ENCODE results near the gene SLC30A1. TPM values are rescaled to one million over a fixed set of nuclear protein-coding genes. Genes with fewer than 3 reads are reported as not detected.
"Not testable (repeated sequence)": the region's sequence is repeated elsewhere in the genome, so short reads cannot be mapped to it uniquely, and the experiment has no call there.

The SLC30A1 gene
- total RNA-seq, 4 donors from 2014 or later, result 34.1 to 55.5 (median 45.2) TPM

GRCh38 chr1:211543025-211543424 lies 35.9 kb downstream of the SLC30A1 start:
- TF ChIP-seq POLR2A (IDR thresholded peaks at IDR 0.05) (no peak), CTCF (IDR thresholded peaks at IDR 0.05) (no peak)
- intact Hi-C loops (cut with DNase I; ENCODE audit: low total_unique reads), result no loop called here
- no peak for DNase-seq (ENCODE audit: low spot score in 2 of 2)
- 64 to 73% methylated on average over 4 of the region's 4 CpGs for WGBS, 2 donors
- no peak overlapping the region for H3K4me3 ChIP-seq (ENCODE audit: low read depth, poor library complexity, severe bottlenecking)

- H3K4me3 ChIP-seq (ENCODE audit: low read depth, poor library complexity, severe bottlenecking), result no peak overlapping the region
- TF ChIP-seq CTCF (IDR thresholded peaks at IDR 0.05), result no peak
- TF ChIP-seq POLR2A (IDR thresholded peaks at IDR 0.05), result no peak
- DNase-seq (ENCODE audit: low spot score in 2 of 2), result no peak
- intact Hi-C loops (cut with DNase I; ENCODE audit: low total_unique reads), result no loop called here
- WGBS, 2 donors, result 42 to 50% methylated on average over 7 of the region's 7 CpGs
Measured at GRCh38 chr1:211541720-211542477, 37.1 kb downstream of the SLC30A1 start.

- no peak overlapping the region for H3K4me3 ChIP-seq (ENCODE audit: low read depth, poor library complexity, severe bottlenecking)
- DNase-seq (ENCODE audit: low spot score in 2 of 2), result no peak
- intact Hi-C loops (cut with DNase I; ENCODE audit: low total_unique reads), result no loop called here
- WGBS, 2 donors, result 71 to 77% methylated on average over 2 of the region's 2 CpGs
- TF ChIP-seq POLR2A (IDR thresholded peaks at IDR 0.05), result no peak
Measured at GRCh38 chr1:211541278-211541677, 37.7 kb downstream of the SLC30A1 start.

- DNase-seq (ENCODE audit: low spot score in 2 of 2); intact Hi-C loops (cut with DNase I; ENCODE audit: low total_unique reads); H3K4me3 ChIP-seq (ENCODE audit: low read depth, poor library complexity, severe bottlenecking): not testable (repeated sequence)
- 100% methylated on average over 1 of the region's 1 CpG for WGBS, 2 donors
Measured at GRCh38 chr1:211540824-211541223, 38.1 kb downstream of the SLC30A1 start.

GRCh38 chr1:211538287-211538686 lies 40.7 kb downstream of the SLC30A1 start:
- WGBS, 2 donors, result 79 to 80% methylated on average over 8 of the region's 8 CpGs
- intact Hi-C loops (cut with DNase I; ENCODE audit: low total_unique reads), result no loop called here

GRCh38 chr1:211537253-211537652 lies 41.7 kb downstream of the SLC30A1 start:
- DNase-seq (ENCODE audit: low spot score in 2 of 2), result no peak
- intact Hi-C loops (cut with DNase I; ENCODE audit: low total_unique reads), result no loop called here
- no peak overlapping the region for H3K4me3 ChIP-seq (ENCODE audit: low read depth, poor library complexity, severe bottlenecking)
- TF ChIP-seq POLR2A (IDR thresholded peaks at IDR 0.05), result no peak
- TF ChIP-seq CTCF (IDR thresholded peaks at IDR 0.05), result no peak
- WGBS, 2 donors, result 73 to 90% methylated on average over 4 of the region's 4 CpGs

More at GRCh38 chr1:211538287-211538686, 40.7 kb downstream of the SLC30A1 start:
- DNase-seq (ENCODE audit: low spot score in 2 of 2), result no peak
- TF ChIP-seq POLR2A (IDR thresholded peaks at IDR 0.05) (no peak), CTCF (IDR thresholded peaks at IDR 0.05) (no peak)
- H3K4me3 ChIP-seq (ENCODE audit: low read depth, poor library complexity, severe bottlenecking), result no peak overlapping the region

GRCh38 chr1:211536606-211537005 lies 42.4 kb downstream of the SLC30A1 start:
- TF ChIP-seq POLR2A (IDR thresholded peaks at IDR 0.05) (no peak), CTCF (IDR thresholded peaks at IDR 0.05) (no peak)
- WGBS, 2 donors, result 74 to 93% methylated on average over 8 of the region's 8 CpGs
- intact Hi-C loops (cut with DNase I; ENCODE audit: low total_unique reads), result no loop called here
- DNase-seq (ENCODE audit: low spot score in 2 of 2), result no peak
- no peak overlapping the region for H3K4me3 ChIP-seq (ENCODE audit: low read depth, poor library complexity, severe bottlenecking)

Data from lower leg skin (tissue), 4 donors.